ENCODE data around the gene TRHDE.

TRHDE gene

DNA sequence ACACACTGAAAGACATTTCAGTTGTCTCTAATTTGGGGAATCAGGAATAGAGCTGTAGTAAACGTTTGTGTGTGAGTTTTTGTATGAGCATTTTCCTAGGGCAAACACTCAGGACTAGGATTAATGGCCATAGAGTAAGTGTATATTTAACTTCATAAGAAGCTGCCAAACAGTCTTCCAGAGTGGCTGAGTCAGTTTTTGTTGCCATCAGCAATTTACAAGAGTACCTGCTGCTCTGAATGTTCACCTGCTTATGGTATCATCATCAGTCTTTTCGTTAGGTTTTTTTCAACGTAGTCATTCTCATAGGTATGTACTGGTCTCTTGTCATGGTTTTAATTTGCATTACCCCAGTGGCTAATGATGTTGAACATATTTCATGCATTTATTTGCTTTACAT is 30.6 kb upstream of the TRHDE start:
- no peaks in the 10 kb centered on the region for H3K27me3 ChIP-seq (ENCODE audit: insufficient read depth, poor library complexity, severe bottlenecking)
- H3K4me3 ChIP-seq (replicated peaks; ENCODE audit: insufficient read depth, low read length), result no peak overlapping the region
- H3K27ac ChIP-seq (replicated peaks), result no peak overlapping the region
- TF ChIP-seq POLR2AphosphoS5 (IDR thresholded peaks at IDR 0.05; ENCODE audit: low read depth), result no peak
- TF ChIP-seq, protein P1, sequence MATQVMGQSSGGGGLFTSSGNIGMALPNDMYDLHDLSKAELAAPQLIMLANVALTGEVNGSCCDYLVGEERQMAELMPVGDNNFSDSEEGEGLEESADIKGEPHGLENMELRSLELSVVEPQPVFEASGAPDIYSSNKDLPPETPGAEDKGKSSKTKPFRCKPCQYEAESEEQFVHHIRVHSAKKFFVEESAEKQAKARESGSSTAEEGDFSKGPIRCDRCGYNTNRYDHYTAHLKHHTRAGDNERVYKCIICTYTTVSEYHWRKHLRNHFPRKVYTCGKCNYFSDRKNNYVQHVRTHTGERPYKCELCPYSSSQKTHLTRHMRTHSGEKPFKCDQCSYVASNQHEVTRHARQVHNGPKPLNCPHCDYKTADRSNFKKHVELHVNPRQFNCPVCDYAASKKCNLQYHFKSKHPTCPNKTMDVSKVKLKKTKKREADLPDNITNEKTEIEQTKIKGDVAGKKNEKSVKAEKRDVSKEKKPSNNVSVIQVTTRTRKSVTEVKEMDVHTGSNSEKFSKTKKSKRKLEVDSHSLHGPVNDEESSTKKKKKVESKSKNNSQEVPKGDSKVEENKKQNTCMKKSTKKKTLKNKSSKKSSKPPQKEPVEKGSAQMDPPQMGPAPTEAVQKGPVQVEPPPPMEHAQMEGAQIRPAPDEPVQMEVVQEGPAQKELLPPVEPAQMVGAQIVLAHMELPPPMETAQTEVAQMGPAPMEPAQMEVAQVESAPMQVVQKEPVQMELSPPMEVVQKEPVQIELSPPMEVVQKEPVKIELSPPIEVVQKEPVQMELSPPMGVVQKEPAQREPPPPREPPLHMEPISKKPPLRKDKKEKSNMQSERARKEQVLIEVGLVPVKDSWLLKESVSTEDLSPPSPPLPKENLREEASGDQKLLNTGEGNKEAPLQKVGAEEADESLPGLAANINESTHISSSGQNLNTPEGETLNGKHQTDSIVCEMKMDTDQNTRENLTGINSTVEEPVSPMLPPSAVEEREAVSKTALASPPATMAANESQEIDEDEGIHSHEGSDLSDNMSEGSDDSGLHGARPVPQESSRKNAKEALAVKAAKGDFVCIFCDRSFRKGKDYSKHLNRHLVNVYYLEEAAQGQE (IDR thresholded peaks at IDR 0.05; ENCODE audit: insufficient replicate concordance, low read depth), result no peak
- TF ChIP-seq GABPA (IDR thresholded peaks at IDR 0.05; ENCODE audit: low read depth), result no peak
- no peak for TF ChIP-seq SPI1 (IDR thresholded peaks at IDR 0.05; ENCODE audit: borderline replicate concordance, low read depth)
- TF ChIP-seq, protein P2, sequence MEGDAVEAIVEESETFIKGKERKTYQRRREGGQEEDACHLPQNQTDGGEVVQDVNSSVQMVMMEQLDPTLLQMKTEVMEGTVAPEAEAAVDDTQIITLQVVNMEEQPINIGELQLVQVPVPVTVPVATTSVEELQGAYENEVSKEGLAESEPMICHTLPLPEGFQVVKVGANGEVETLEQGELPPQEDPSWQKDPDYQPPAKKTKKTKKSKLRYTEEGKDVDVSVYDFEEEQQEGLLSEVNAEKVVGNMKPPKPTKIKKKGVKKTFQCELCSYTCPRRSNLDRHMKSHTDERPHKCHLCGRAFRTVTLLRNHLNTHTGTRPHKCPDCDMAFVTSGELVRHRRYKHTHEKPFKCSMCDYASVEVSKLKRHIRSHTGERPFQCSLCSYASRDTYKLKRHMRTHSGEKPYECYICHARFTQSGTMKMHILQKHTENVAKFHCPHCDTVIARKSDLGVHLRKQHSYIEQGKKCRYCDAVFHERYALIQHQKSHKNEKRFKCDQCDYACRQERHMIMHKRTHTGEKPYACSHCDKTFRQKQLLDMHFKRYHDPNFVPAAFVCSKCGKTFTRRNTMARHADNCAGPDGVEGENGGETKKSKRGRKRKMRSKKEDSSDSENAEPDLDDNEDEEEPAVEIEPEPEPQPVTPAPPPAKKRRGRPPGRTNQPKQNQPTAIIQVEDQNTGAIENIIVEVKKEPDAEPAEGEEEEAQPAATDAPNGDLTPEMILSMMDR (IDR thresholded peaks at IDR 0.05; ENCODE audit: insufficient read depth, low read length), result no peak
- DNase-seq (ENCODE audit: low read depth in 1 of 2, low spot score in 1 of 2), result no peak

DNA sequence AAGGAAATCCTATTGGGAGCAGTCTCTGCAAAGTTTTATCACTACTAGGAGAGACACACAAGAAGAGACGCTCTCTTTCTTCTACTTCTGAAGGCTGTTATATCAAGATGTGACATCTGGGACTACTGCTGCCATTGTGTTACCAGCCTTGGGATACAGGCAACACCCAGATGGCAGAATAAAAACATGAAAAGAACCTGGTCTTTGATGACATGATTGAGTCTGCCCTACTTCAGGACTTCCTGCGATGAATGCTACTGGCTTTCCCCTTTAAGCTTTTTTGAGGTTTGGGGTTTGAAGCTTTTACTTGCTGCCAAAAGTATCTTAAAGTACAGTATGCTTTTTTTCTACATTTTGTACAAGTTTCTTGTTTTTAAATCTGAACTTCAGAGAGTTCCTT is 29.2 kb upstream of the TRHDE start:
- no peak for DNase-seq (ENCODE audit: low read depth in 1 of 2, low spot score in 1 of 2)
- no peak overlapping the region for H3K4me3 ChIP-seq (replicated peaks; ENCODE audit: insufficient read depth, low read length)
- no peak overlapping the region for H3K27ac ChIP-seq (replicated peaks)
- no peaks in the 10 kb centered on the region for H3K27me3 ChIP-seq (ENCODE audit: insufficient read depth, poor library complexity, severe bottlenecking)
- TF ChIP-seq, protein P2 (IDR thresholded peaks at IDR 0.05; ENCODE audit: insufficient read depth, low read length), result no peak
- TF ChIP-seq SPI1 (IDR thresholded peaks at IDR 0.05; ENCODE audit: borderline replicate concordance, low read depth), result no peak
- TF ChIP-seq, protein P1 (IDR thresholded peaks at IDR 0.05; ENCODE audit: insufficient replicate concordance, low read depth), result no peak
- TF ChIP-seq POLR2AphosphoS5 (IDR thresholded peaks at IDR 0.05; ENCODE audit: low read depth), result no peak
- TF ChIP-seq GABPA (IDR thresholded peaks at IDR 0.05; ENCODE audit: low read depth), result no peak

DNA sequence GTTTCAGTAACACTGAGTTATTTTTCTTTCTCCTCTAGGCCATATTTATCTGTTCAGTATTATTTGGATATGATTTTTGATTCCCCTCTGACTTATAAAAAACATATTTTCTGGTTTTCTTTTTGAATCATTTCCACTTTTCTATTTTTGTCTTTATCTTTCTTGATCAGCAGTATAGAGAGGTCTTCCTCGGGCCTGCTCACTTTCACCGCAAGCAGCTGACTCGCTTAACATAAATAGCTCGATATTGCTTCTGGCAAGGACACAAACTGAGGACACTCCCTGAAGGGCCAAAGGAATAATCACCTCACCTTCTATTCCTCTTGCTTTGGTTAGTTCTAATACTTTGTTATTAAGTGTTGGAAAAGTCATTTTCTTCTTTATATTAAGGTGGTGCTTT is 25.8 kb upstream of the TRHDE start:
- no peak for DNase-seq (ENCODE audit: low read depth in 1 of 2, low spot score in 1 of 2)
- H3K4me3 ChIP-seq (replicated peaks; ENCODE audit: insufficient read depth, low read length), result no peak overlapping the region
- no peaks in the 10 kb centered on the region for H3K27me3 ChIP-seq (ENCODE audit: insufficient read depth, poor library complexity, severe bottlenecking)
- TF ChIP-seq, protein P1 (IDR thresholded peaks at IDR 0.05; ENCODE audit: insufficient replicate concordance, low read depth), result no peak
- no peak overlapping the region for H3K27ac ChIP-seq (replicated peaks)

DNA sequence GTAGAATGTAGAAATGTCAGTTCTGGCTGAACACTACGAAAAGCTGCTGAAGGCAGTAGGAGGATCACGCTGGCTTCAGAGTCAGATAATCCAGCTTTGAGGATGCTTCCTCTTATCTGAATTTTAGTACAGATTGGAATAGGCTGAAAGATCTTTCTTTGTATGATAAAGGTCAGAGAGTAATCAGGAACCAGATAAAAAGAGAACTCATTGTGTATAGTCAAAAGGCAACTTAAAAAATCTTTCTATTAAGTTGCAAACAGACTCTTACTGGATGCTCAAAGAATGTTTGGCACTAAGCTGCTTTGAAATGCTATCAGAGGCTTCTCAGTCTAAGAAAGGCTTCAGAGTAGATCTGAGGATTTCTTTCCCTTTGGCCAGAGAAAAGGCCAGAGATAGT is 21.8 kb upstream of the TRHDE start:
- TF ChIP-seq, protein P2 (IDR thresholded peaks at IDR 0.05; ENCODE audit: insufficient read depth, low read length), result no peak
- TF ChIP-seq POLR2AphosphoS5 (IDR thresholded peaks at IDR 0.05; ENCODE audit: low read depth), result no peak
- TF ChIP-seq SPI1 (IDR thresholded peaks at IDR 0.05; ENCODE audit: borderline replicate concordance, low read depth), result no peak
- no peak for TF ChIP-seq GABPA (IDR thresholded peaks at IDR 0.05; ENCODE audit: low read depth)
- TF ChIP-seq, protein P1 (IDR thresholded peaks at IDR 0.05; ENCODE audit: insufficient replicate concordance, low read depth), result no peak
- DNase-seq (ENCODE audit: low read depth in 1 of 2, low spot score in 1 of 2), result no peak
- Histone ChIP-seq H3K27me3 (ENCODE audit: insufficient read depth, poor library complexity, severe bottlenecking) (no peaks in the 10 kb centered on the region), H3K4me3 (replicated peaks; ENCODE audit: insufficient read depth, low read length) (no peak overlapping the region), H3K27ac (replicated peaks) (no peak overlapping the region)

All from HL-60 (cell line).